ENCODE results near the gene RNU1-1. TPM values are rescaled to one million over a fixed set of nuclear protein-coding genes. Genes with fewer than 3 reads are reported as not detected.
"Not testable (repeated sequence)": the region's sequence is repeated elsewhere in the genome, so short reads cannot be mapped to it uniquely, and the experiment has no call there.

Gene RNU1-1
- total RNA-seq, 5 donors from 2014 or later (not counting 1 experiment from before 2014, with no cell fraction given) = 2,148 to 4,743 (median 3,650) TPM

DNA sequence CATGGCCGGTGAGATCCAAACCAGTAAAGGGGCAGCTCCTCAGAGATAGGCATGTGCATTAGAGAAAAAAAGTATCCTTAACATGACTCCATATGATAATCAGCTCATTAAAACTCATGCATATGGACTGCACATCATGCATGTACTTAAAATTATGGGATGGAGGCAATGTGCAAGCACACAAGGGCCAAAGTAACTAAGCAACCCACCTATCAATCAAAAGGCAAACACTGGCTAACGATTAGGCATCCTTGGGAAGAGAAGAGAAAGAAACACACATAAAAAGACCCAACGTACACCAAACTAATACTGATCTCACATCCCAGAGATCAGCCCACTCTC is 4.8 kb upstream of the RNU1-1 start:
- H3K27ac ChIP-seq (ENCODE audit: low read length); H3K36me3 ChIP-seq (ENCODE audit: control insufficient read depth in 2 of 2, extremely low read depth in 1 of 2, insufficient read depth in 1 of 2, low read length in 1 of 2); H3K4me3 Mint-ChIP-seq; H3K4me1 Mint-ChIP-seq; H3K27ac Mint-ChIP-seq; POLR2A ChIA-PET; H3K4me3 ChIP-seq (ENCODE audit: control insufficient read depth in 1 of 2, extremely low read depth in 1 of 2, low read length in 1 of 2); H3K9me3 Mint-ChIP-seq; H3K4me1 ChIP-seq (ENCODE audit: control insufficient read depth in 1 of 2, extremely low read depth in 1 of 2, insufficient read depth in 2 of 2, low read length in 2 of 2); H3K9me3 ChIP-seq; ATAC-seq (replicated peaks in 1 of 4); DNase-seq; H3K36me3 Mint-ChIP-seq; CTCF ChIA-PET: not testable (repeated sequence)
- peaks cover 26 to 38% of the 10 kb centered on the region in 2 donors for H3K27me3 Mint-ChIP-seq
- H3K27me3 ChIP-seq (replicated peaks in 1 of 2; ENCODE audit: control insufficient read depth in 2 of 2, extremely low read depth in 1 of 2, insufficient read depth in 2 of 2, low read length in 1 of 2) = peaks cover 2 to 23% of the 10 kb centered on the region in 2 experiments
- no CpG with 5 or more reads among the region's 3 CpGs for WGBS (ENCODE audit: insufficient coverage)

DNA sequence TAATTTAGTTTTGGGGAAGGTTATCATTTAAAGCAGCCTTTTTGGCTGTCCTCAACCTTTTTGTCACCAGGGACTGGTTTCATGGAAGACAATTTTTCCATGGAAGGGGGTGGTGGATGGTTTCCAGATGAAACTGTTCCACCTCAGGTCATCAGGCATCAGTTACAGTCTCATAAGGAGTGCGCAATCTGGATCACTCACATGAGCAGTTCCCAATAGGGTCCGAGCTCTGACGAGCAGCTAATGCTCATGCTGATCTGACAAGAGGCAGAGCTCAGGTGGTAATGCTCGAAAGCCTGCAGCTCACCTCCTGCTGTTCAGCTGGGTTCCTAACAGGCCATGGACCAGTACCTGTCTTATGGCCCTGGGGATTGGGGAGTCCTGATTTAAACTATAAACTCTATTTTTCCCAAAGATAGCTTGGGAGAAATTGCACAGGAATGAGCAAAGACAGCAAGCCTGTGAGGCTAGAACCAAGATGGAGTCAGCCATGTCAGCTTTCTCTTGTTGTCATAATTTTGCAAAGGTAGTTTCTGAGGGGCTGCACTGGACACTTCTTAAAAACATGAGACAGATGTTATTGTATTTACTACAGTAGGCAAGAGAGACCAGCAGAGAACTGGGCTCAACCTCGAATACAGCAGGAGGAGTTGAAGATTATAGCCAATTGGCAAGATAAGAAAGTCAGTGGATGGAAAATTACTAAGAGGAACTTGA is 2.8 kb upstream of the RNU1-1 start:
- peaks cover 26 to 38% of the 10 kb centered on the region in 2 donors for H3K27me3 Mint-ChIP-seq
- H3K9me3 ChIP-seq; H3K36me3 ChIP-seq (ENCODE audit: control insufficient read depth in 2 of 2, extremely low read depth in 1 of 2, insufficient read depth in 1 of 2, low read length in 1 of 2); H3K9me3 Mint-ChIP-seq; H3K4me1 Mint-ChIP-seq; H3K27ac Mint-ChIP-seq; H3K4me3 ChIP-seq (ENCODE audit: control insufficient read depth in 1 of 2, extremely low read depth in 1 of 2, low read length in 1 of 2); H3K4me3 Mint-ChIP-seq; H3K4me1 ChIP-seq (ENCODE audit: control insufficient read depth in 1 of 2, extremely low read depth in 1 of 2, insufficient read depth in 2 of 2, low read length in 2 of 2); CTCF ChIA-PET; H3K36me3 Mint-ChIP-seq; DNase-seq; ATAC-seq (replicated peaks in 1 of 4); H3K27ac ChIP-seq (ENCODE audit: low read length); POLR2A ChIA-PET: not testable (repeated sequence)
- WGBS (ENCODE audit: insufficient coverage) = no CpG with 5 or more reads among the region's 5 CpGs
- peaks cover 2 to 17% of the 10 kb centered on the region in 2 experiments for H3K27me3 ChIP-seq (replicated peaks in 1 of 2; ENCODE audit: control insufficient read depth in 2 of 2, extremely low read depth in 1 of 2, insufficient read depth in 2 of 2, low read length in 1 of 2)

DNA sequence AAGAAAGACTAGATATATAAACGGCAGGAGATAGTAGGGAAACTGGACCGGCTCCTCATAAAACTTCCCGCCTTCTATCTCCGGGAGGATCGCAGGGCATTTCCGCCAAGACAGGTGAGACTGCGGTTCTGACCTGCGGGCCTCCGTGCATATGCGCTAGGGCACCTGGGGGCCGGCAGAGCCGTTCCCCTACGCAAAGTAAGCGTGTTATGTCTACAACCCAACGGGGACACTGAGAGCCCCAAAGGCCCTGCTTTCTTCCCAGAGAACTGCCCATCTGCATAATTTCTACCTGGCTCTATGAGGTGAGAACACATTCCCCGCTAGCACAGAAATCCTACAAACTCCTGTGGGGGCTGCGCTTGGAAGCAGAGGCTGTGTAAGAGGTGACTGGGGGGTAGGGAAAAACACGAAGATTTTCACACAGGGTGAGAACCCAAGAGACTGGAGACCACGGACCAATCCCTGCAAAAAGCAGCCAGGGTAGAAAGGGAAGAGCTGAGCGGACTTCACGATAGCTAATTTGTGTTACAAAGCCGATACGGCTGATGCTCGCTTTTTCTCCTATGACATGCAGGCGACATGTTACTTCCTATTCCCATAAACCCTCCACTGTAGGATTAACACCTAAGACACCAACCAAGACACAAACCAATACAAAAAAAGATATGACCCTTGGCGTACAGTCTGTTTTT is 526 bp downstream of the RNU1-1 start:
- peaks cover 9 to 14% of the 10 kb centered on the region in 2 donors for H3K27me3 Mint-ChIP-seq
- H3K9me3 Mint-ChIP-seq; H3K36me3 Mint-ChIP-seq; H3K4me1 Mint-ChIP-seq; H3K4me1 ChIP-seq (ENCODE audit: control insufficient read depth in 1 of 2, extremely low read depth in 1 of 2, insufficient read depth in 2 of 2, low read length in 2 of 2); CTCF ChIA-PET; H3K27ac Mint-ChIP-seq; H3K27me3 ChIP-seq (replicated peaks in 1 of 2; ENCODE audit: control insufficient read depth in 2 of 2, extremely low read depth in 1 of 2, insufficient read depth in 2 of 2, low read length in 1 of 2); H3K4me3 Mint-ChIP-seq; H3K36me3 ChIP-seq (ENCODE audit: control insufficient read depth in 2 of 2, extremely low read depth in 1 of 2, insufficient read depth in 1 of 2, low read length in 1 of 2); H3K9me3 ChIP-seq: not testable (repeated sequence)
- Histone ChIP-seq H3K4me3 (ENCODE audit: control insufficient read depth in 1 of 2, extremely low read depth in 1 of 2, low read length in 1 of 2) (peak overlapping the region in 1 of 2 donors; percentile 50), H3K27ac (ENCODE audit: low read length) (peak overlapping the region; percentile 94)
- WGBS (ENCODE audit: insufficient coverage) = 11% methylated on average over 6 of the region's 26 CpGs
- DNase-seq (peak in 32 of 35 experiments; percentile 20 to 87 (median 44)), ATAC-seq (replicated peaks in 1 of 4) (peak; percentile 89 to 94 (median 89))
- POLR2A ChIA-PET = interaction anchor here in 1 of 2 donors (0.6 kb wide), 1 partner anchor 378 kb away, joined by 4 read pairs; no protein-coding TSS in a partner anchor

- H3K27ac Mint-ChIP-seq; H3K27me3 ChIP-seq (replicated peaks in 1 of 2; ENCODE audit: control insufficient read depth in 2 of 2, extremely low read depth in 1 of 2, insufficient read depth in 2 of 2, low read length in 1 of 2); H3K27me3 Mint-ChIP-seq; H3K36me3 ChIP-seq (ENCODE audit: control insufficient read depth in 2 of 2, extremely low read depth in 1 of 2, insufficient read depth in 1 of 2, low read length in 1 of 2); ATAC-seq (replicated peaks in 1 of 4); CTCF ChIA-PET; H3K4me3 Mint-ChIP-seq; H3K4me1 ChIP-seq (ENCODE audit: control insufficient read depth in 1 of 2, extremely low read depth in 1 of 2, insufficient read depth in 2 of 2, low read length in 2 of 2); H3K9me3 ChIP-seq; H3K36me3 Mint-ChIP-seq; POLR2A ChIA-PET; H3K4me3 ChIP-seq (ENCODE audit: control insufficient read depth in 1 of 2, extremely low read depth in 1 of 2, low read length in 1 of 2); H3K4me1 Mint-ChIP-seq; H3K9me3 Mint-ChIP-seq: not testable (repeated sequence)
- WGBS (ENCODE audit: insufficient coverage) = 75% methylated on average over 1 of the region's 15 CpGs
- peak in 3 of 35 experiments; percentile 20 to 52 (median 22) for DNase-seq
- peak overlapping the region; percentile 94 for H3K27ac ChIP-seq (ENCODE audit: low read length)
Observed at GRCh38 chr1:16512624-16513411, 1.3 kb downstream of the RNU1-1 start.

GRCh38 chr1:16511926-16512325 is 2.2 kb downstream of the RNU1-1 start:
- H3K4me1 ChIP-seq (ENCODE audit: control insufficient read depth in 1 of 2, extremely low read depth in 1 of 2, insufficient read depth in 2 of 2, low read length in 2 of 2); H3K27ac ChIP-seq (ENCODE audit: low read length); H3K9me3 Mint-ChIP-seq; POLR2A ChIA-PET; H3K4me1 Mint-ChIP-seq; ATAC-seq (replicated peaks in 1 of 4); CTCF ChIA-PET; DNase-seq; H3K36me3 Mint-ChIP-seq; H3K36me3 ChIP-seq (ENCODE audit: control insufficient read depth in 2 of 2, extremely low read depth in 1 of 2, insufficient read depth in 1 of 2, low read length in 1 of 2); H3K27me3 ChIP-seq (replicated peaks in 1 of 2; ENCODE audit: control insufficient read depth in 2 of 2, extremely low read depth in 1 of 2, insufficient read depth in 2 of 2, low read length in 1 of 2); H3K4me3 ChIP-seq (ENCODE audit: control insufficient read depth in 1 of 2, extremely low read depth in 1 of 2, low read length in 1 of 2); H3K9me3 ChIP-seq; H3K4me3 Mint-ChIP-seq; H3K27me3 Mint-ChIP-seq: not testable (repeated sequence)
- peak overlapping the region in 1 of 2 donors; percentile 44 for H3K27ac Mint-ChIP-seq
- WGBS (ENCODE audit: insufficient coverage) = no CpG with 5 or more reads among the region's 1 CpG

- H3K9me3 Mint-ChIP-seq; H3K27ac Mint-ChIP-seq; H3K4me3 ChIP-seq (ENCODE audit: control insufficient read depth in 1 of 2, extremely low read depth in 1 of 2, low read length in 1 of 2); H3K4me3 Mint-ChIP-seq; H3K27me3 Mint-ChIP-seq; POLR2A ChIA-PET; H3K9me3 ChIP-seq; H3K36me3 Mint-ChIP-seq; H3K27me3 ChIP-seq (replicated peaks in 1 of 2; ENCODE audit: control insufficient read depth in 2 of 2, extremely low read depth in 1 of 2, insufficient read depth in 2 of 2, low read length in 1 of 2); H3K4me1 ChIP-seq (ENCODE audit: control insufficient read depth in 1 of 2, extremely low read depth in 1 of 2, insufficient read depth in 2 of 2, low read length in 2 of 2); H3K4me1 Mint-ChIP-seq; ATAC-seq (replicated peaks in 1 of 4); H3K27ac ChIP-seq (ENCODE audit: low read length); H3K36me3 ChIP-seq (ENCODE audit: control insufficient read depth in 2 of 2, extremely low read depth in 1 of 2, insufficient read depth in 1 of 2, low read length in 1 of 2): not testable (repeated sequence)
- 91% methylated on average over 6 of the region's 8 CpGs for WGBS (ENCODE audit: insufficient coverage)
- CTCF ChIA-PET = interaction anchor here in 1 of 2 donors (0.7 kb wide), 1 partner anchor 112 kb away, joined by 3 read pairs; no protein-coding TSS in a partner anchor
- DNase-seq = peak in 13 of 35 experiments; percentile 13 to 51 (median 26)
Observed at GRCh38 chr1:16508861-16509445, 5.1 kb downstream of the RNU1-1 start.
